GM18520 (cell line): ENCODE data around the gene MED26.
"Not testable (repeated sequence)": the region's sequence is repeated elsewhere in the genome, so short reads cannot be mapped to it uniquely, and the experiment has no call there.

ENCODE experiments used
- ATAC-seq: cut with Tn5 transposase; IDR thresholded peaks from one replicate; pipeline ENCODE4 v1.9.1; 2021; ENCODE audit not compliant: unreplicated experiment

MED26 gene

GRCh38 chr19:16543734-16544133 lies 84.3 kb downstream of the MED26 start:
- not testable (repeated sequence) for ATAC-seq

- ATAC-seq = no peak
Measured at GRCh38 chr19:16542910-16543472, 85.0 kb downstream of the MED26 start.

- ATAC-seq = peak; percentile 69
Measured at GRCh38 chr19:16542045-16542909, 85.7 kb downstream of the MED26 start, which contains the start of gene CHERP. CHERP (minus strand) TSS chr19:16542437; CDS start chr19:16542378, 59 bp downstream.

GRCh38 chr19:16541526-16542044 lies 86.4 kb downstream of the MED26 start:
- ATAC-seq = no peak

GRCh38 chr19:16540948-16541347 lies 87.1 kb downstream of the MED26 start:
- ATAC-seq = no peak

- no peak for ATAC-seq
Measured at GRCh38 chr19:16537111-16537510, 90.9 kb downstream of the MED26 start.

GRCh38 chr19:16536130-16536529 lies 91.9 kb downstream of the MED26 start:
- no peak for ATAC-seq

GRCh38 chr19:16535381-16535780 lies 92.6 kb downstream of the MED26 start:
- ATAC-seq = no peak

GRCh38 chr19:16532440-16533234 lies 95.4 kb downstream of the MED26 start:
- no peak for ATAC-seq

- no peak for ATAC-seq
Measured at GRCh38 chr19:16531380-16531669, 96.7 kb downstream of the MED26 start.

GRCh38 chr19:16530540-16531379 lies 97.2 kb downstream of the MED26 start:
- ATAC-seq = no peak

- no peak for ATAC-seq
Measured at GRCh38 chr19:16529466-16530144, 98.4 kb downstream of the MED26 start.

- no peak for ATAC-seq
Measured at GRCh38 chr19:16527971-16528521, 100.0 kb downstream of the MED26 start.

GRCh38 chr19:16527334-16527935 lies 100.6 kb downstream of the MED26 start:
- ATAC-seq = no peak

- ATAC-seq = no peak
Measured at GRCh38 chr19:16525751-16526481, 102.1 kb downstream of the MED26 start.

- ATAC-seq = no peak
Measured at GRCh38 chr19:16524991-16525734, 102.8 kb downstream of the MED26 start.
